ENCODE data around the gene CDC42EP4. TPM values are rescaled to one million over a fixed set of nuclear protein-coding genes. Genes with fewer than 3 reads are reported as not detected.
"Not testable (repeated sequence)": the region's sequence is repeated elsewhere in the genome, so short reads cannot be mapped to it uniquely, and the experiment has no call there.

Gene CDC42EP4
- total RNA-seq, 2 donors from 2014 or later = 49.6 to 65.6 TPM

DNA sequence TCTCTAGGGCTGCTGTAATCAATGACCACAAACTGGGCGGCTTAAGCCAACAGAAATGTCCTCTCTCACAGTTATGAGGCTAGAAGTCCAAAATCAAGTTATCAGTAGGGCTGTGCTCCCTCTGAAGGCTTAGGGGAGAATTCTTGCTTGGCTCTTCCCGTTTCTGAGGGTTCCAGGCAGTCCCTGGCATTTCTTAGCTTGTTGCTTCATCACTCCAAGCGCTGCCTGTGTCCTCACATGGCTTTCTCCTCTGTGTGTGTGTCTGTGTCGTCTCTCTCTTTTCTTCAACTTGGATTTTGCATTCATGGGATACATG lies 13.7 kb upstream of the CDC42EP4 start:
- intact Hi-C loops (cut with DNase I, micrococcal nuclease) = no loop called here
- ATAC-seq (no peak), DNase-seq (no peak)

DNA sequence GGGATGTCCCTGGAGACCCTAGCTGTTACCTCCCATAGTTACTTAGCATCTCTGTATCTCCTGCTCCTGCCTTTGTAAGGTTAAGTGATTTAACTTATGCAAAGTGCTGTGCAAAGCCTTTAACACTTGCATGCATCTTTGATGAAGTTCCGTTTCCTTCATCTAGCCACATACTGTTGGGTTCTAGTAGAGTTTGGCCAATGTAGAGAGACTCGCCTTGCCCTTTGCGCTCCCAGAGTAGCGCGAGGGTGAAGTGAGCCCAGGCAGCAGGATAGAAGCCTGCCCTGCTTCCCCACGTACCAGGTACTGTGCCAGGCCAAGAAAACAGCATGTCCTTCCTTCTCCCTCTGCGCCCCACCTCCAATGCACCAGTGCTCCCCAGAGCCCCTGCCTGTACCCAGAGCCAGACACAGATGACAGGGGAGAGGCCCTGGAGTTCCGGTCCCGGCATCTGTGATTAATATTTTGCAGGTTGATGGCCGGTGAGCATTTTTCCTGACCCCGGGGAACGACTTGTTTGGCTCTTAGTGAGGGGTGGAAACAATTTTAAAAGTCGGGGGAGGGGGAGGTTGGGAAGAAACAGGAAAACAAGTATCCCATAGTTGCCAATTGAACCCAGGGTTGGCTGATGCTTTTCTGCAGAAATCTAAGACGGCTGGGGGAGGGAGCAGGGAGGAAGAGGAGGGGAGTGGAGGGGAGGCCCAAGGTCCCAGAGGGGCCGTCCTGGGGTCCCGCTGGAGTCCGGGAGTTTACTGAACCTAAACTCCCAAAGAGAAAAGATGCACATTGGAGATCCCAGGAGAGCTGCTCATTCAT lies 13.1 kb upstream of the CDC42EP4 start:
- DNase-seq (no peak), ATAC-seq (no peak)
- intact Hi-C loops (cut with DNase I, micrococcal nuclease) = no loop called here

- ATAC-seq = no peak
- no peak for DNase-seq
- intact Hi-C loops (cut with DNase I, micrococcal nuclease) = no loop called here
Measured at GRCh38 chr17:73324160-73324475, 12.3 kb upstream of the CDC42EP4 start.

DNA sequence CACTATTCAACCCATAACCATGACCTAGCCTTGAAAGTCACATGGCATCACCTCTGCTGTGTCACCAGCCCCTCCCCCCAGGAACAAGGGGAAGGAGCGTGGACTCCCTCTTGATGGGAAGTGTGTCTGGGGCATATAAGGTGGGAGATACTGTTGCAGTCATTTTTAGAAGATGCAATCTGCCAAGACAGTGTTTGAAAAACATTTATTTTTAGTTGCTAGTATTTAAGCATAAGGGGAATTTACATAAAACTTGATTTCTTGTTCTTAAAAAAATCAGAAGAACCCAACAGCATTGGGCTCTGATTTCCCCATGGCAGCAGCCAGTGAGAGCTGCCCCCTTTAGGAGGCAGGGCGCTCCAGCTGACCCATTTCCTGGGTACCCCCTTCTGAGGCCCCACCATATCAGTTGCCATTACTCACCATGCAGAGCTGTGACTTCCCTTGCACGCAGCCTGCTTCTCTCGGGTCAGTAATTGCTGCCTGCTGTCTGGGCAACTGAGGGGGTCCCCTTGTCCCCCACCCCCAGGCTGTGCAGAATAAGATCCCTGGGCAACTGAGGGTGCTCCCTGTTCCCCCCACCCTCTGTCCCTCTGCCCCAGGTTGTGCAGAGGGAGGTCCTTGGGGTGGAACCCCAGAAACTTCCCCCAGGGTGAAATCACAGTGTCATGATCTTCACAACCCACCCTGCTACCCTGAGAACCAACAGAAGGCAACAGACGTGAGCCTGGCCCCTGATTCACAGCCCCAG lies 11.8 kb upstream of the CDC42EP4 start:
- ATAC-seq (no peak), DNase-seq (no peak)
- intact Hi-C loops (cut with DNase I, micrococcal nuclease) = no loop called here

DNA sequence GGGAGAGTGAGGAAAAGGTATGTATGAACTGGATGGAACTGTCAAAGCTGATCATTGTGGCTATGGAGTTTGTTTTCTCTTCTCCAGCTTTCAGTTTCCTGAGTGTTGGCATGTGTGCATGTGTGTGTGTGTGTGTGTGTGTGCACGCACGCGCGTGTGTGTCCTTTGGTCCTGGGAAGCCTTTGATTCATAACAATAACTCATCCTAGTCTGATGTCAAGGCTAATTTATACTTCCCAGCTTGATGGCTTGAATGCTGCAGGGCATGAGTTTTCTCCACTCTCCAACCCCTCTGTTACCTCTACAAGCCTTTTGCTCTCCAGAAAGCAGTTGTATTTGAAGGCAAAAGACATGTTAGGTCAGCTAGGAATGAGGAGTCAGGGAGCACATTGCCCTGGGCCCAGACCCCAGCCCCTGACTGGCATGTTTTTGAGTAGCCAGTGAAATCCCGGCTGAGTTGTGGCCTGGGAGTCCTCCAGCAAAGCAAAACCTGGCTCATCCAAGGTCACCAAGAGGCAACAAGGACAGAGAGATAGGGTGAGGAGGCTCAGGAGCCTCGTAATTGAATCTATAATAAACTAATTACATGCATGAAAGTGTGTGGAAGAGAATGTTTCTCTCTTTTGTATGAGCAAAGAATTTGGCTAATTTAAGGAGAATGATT lies 8.9 kb upstream of the CDC42EP4 start:
- DNase-seq (no peak), ATAC-seq (no peak)
- intact Hi-C loops (cut with DNase I, micrococcal nuclease) = no loop called here

GRCh38 chr17:73319766-73320165 lies 8.0 kb upstream of the CDC42EP4 start:
- no peak for ATAC-seq
- intact Hi-C loops (cut with DNase I, micrococcal nuclease) = no loop called here
- DNase-seq = no peak

- intact Hi-C loops (cut with DNase I, micrococcal nuclease) = no loop called here
- DNase-seq (no peak), ATAC-seq (no peak)
Measured at GRCh38 chr17:73318836-73319235, 7.0 kb upstream of the CDC42EP4 start.

DNA sequence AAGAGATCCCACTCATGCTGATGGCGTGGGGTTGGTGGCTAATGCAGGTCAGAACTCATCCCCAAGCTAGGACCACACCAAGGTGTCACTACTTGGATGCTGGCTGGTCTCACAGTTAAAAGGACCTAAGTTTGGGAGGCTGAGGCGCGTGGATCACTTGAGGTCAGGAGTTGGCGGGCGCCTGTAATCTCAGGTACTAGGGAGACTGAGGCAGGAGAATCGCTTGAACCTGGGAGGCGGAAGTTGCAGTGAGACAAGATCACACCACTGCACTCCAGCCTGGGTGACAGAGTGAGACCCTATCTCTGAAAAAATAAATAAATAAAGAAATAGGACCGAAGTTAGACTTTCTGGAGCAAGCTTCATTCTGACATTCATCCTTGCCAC lies 6.6 kb upstream of the CDC42EP4 start:
- intact Hi-C loops (cut with DNase I, micrococcal nuclease) = no loop called here
- DNase-seq (no peak), ATAC-seq (no peak)

GRCh38 chr17:73317513-73318426 lies 6.0 kb upstream of the CDC42EP4 start:
- DNase-seq (no peak), ATAC-seq (peak; percentile 47)
- intact Hi-C loops (cut with DNase I, micrococcal nuclease) = no loop called here

DNA sequence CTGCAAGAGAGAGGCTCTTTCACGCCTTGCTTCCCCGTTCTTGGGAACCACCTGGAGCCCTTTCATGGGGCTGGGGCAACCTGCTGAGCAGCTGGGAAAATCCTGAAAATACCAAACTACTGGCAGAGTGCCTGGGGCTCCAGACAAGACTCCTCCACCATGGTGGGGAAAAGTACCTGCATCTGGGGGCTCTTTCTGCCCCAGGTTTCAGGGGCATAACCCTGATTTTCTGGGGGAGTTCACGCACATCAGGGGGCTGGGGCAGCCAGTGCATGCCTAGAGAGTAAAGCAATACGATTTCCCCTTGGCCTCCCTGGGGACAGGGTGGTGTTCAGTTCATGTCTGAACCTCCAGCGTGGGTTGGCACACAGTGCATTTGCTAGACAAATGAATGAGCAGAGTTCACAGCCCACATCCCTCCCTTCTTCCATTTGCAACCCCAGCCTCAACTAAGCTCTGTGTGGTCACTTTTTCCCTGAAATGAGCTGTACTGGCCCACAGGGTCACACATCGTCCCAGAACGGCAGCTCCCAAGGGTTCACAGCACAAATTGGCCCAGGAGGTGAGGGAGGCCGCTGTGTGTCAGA lies 5.2 kb upstream of the CDC42EP4 start:
- DNase-seq = no peak
- no peak for ATAC-seq
- intact Hi-C loops (cut with DNase I, micrococcal nuclease) = no loop called here

GRCh38 chr17:73315471-73315870 lies 3.7 kb upstream of the CDC42EP4 start:
- no peak for DNase-seq
- intact Hi-C loops (cut with DNase I, micrococcal nuclease) = no loop called here
- no peak for ATAC-seq

DNA sequence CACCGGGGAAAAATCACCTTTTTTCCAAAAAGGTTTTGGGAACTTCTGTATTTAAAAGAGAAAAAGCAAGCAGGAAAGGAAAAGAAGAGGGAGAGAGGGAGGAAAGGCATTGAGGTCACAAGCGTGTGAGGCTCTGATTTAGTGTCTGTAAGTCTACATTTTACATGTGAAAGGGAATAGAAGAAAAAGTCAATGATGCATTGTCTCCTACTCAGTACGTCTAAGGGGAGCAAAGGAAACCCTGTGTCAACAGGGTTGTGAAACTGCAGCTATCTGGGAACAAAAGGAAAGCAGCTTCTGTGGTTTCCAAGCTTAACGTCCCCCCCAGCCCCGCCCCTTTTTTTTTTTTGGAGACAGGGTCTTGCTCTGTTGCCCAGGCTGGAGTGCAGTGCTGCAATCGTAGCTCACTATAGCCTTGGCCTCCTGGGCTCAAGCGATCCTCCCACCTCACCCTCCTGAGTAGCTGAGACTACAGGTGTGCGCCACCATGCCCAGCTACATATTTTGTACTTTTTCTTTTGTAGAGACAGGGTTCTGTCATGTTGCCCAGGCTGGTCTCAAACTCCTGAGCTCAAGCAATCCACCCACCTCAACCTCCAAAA lies 1.8 kb upstream of the CDC42EP4 start:
- ATAC-seq (no peak), DNase-seq (no peak)
- intact Hi-C loops (cut with DNase I, micrococcal nuclease) = no loop called here

DNA sequence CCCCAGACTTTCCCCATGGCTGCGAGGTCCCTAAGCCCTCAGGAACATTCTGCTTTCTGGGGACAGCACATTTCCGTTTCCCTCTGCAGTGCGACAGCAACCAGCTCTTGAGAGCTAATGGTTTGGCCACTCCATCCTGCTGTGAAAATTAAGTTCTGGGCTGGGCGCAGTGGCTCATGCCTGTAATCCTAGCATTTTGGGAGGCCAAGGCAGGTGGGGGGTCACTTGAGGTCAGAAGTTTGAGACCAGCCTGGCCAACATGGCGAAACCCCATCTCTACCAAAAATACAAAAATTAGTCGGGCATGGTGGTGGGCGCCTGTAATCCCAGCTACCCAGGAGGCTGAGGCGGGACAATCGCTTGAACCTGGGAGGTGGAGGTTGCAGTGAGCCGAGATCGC lies 1.1 kb upstream of the CDC42EP4 start:
- intact Hi-C loops (cut with DNase I, micrococcal nuclease); ATAC-seq; DNase-seq: not testable (repeated sequence)

DNA sequence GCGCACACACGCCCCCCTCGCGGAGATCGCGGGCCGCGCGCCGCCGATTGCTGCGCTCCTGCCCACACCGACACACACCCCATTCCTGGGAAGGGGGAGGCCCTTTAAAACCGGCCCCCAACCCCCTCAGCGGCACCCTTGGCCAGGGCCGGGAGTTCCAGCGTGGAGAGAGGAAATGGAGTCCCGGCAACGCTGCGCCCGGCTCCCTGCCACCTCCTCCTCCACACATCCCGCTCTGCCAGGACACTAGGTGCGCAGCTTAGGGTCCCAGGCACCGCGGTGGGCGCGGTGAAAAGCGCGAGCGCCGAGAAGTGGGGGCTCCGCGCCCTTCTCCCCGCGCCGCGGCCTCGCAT lies 397 bp downstream of the CDC42EP4 start:
- ATAC-seq (peak; percentile 19), DNase-seq (peak in 1 of 2 donors; percentile 64)

DNA sequence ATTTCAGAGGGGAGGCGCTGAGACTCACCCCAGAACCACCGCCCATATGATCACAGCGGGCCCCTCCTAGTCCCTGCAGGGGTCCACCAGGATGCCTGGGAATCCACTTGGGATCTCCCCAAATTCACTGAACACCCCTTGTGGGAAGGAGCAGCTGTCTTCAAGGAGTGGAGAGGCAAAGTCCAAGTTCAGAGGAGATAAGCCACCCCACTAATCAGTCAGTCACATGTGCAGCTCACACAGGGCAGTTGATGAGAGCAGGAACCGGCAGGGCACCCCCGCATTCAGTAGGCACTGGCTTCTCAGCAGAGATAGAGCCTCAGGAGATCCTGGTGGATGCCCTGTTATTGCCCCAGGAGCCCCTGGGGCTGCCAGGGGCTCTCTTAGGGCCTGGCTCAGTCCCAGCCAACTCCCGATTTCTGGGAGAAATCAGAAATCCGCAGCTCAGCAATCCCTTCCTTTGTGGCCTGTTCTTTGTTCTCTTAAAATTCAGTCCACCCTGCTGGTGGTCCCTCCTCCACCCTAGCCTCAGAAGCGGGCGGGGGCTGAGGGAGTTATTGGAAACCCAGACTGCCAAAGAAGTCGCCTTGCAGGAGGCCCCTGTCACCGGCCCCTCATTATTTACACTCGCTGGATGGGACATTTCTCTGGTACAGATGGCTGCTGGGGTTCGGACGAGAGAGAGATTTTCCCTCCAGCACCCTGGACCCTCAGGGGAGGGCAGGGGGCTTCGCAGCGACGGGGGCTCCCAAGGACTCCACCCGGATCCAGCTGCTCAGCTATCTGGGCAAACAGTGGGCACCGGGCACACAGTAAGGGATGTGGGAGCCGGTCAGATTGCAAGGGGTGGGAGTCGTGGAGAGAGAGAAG lies 1.8 kb downstream of the CDC42EP4 start:
- DNase-seq = peak; percentile 70 to 78
- ATAC-seq = peak; percentile 16
- intact Hi-C loops (cut with DNase I, micrococcal nuclease) = no loop called here

More for the DNA sequence above, 397 bp downstream of the CDC42EP4 start:
- intact Hi-C loops (cut with DNase I, micrococcal nuclease) = no loop called here

DNA sequence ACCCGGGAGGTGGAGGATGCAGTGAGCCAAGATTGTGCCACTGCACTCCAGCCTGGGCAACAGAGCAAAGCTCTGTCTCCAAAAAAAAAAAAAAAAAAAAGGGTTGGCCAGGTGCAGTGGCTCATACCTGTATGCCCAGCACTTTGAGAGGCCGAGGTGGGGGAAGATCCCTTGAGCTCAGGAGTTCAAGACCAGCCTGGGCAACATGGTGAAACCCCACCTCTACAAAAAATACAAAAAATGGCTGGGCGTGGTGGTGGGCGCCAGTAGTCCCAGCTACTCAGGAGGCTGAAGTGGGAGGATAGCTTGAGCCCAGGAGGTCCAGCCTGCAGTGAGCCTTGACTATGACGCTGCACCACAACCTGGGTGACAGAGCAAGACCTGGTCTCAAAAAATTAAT lies 2.8 kb downstream of the CDC42EP4 start:
- DNase-seq; intact Hi-C loops (cut with DNase I, micrococcal nuclease); ATAC-seq: not testable (repeated sequence)

DNA sequence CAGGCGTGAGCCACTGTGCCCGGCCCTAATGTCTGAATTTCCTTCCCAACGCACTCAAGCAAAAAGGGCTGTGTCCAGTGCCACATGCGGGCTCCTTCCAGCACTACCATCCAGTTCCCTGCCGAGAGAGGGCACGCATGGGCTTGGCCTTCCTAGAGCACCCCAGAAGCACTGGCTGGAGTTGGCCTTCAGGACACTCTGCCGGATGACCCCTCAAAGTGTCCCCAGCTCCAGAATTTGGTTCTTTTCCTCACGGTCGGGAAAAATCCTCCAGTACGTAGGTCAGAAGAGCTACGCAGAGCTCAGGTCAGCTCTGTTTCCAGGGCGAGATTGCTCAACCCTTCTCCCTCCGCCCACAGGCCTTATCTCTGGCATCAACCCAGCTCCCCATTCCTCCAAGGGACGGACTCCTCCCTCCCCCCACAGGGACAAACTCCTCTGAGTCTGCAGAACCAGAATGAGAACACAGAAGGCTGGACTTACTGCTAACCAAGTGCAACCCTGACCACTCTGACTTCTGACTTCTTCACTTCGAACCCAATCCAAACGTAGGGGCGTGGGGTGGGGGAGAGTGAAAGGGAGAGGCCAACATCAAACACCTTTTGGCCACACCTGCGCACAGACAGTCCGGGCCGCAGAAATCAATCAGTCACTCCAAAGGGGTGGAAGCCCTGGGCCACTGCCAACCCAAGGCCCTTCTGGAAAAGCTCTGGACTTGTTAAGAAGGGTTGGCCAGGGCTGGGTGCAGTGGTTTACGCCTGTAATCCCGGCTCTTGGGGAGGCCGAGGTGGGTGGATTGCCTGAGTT lies 3.6 kb downstream of the CDC42EP4 start:
- intact Hi-C loops (cut with DNase I, micrococcal nuclease) = no loop called here
- peak; percentile 93 to 94 for DNase-seq
- peak; percentile 39 for ATAC-seq

All from left colon (tissue), 2 donors.